GM21360 (cell line): ENCODE measurements around the gene SETMAR.

ENCODE experiments used
- ATAC-seq: cut with Tn5 transposase; IDR thresholded peaks from one replicate; pipeline ENCODE4 v1.9.1; 2021; ENCODE audit warnings: mild to moderate bottlenecking, moderate library complexity; ENCODE audit not compliant: unreplicated experiment

Gene SETMAR

DNA sequence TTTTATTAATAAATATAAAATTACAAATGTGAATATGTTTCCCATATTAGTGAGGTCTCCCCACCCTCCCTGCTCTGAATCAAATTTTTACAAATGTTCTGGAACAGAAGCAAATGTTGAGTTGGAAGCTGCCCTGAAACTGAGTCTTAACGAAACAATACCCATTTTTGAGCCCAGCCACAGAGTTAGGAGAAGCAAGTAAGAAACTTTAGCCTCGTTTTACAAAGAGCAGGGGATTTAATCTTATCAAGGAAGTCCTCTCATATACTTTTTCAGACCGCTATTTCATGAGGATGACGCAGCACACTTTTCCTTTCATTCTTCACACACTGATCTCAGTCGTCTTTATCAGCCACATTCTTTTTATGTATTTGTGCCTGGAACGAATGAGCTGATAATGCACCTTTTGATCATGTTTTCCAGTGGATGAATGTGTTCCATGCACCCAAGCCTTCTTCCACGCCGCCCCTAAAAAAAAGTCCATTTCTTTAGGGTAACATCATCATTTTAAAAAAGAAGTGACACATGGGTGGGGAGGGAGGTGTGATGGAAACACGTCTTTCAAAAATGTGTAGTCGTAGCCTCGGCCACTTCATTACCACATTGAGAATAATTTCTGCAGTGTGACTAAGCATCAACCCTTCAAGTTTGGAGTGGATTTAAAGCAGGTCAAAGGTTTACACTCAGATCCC is 48.1 kb downstream of the SETMAR start:
- peak; percentile 32 for ATAC-seq

DNA sequence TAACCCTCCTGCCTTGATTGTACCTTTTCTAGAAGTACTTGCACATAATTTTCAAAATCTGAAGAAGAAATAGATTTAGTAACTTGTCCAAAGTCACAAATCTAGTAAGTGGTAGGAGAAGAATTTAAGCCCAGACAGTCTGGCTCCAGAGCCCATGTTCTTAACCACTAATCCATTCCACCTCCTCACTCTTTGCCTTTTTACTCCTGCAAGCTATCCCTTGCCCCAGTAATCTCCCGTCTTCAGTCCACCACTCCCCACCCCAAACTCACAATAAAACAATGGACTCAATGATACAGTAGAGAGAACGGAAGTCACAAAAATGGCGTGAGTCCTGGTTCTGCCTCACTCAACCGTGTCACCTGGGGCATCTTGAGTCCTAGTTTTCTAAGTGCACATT is 48.7 kb downstream of the SETMAR start:
- ATAC-seq, result no peak

DNA sequence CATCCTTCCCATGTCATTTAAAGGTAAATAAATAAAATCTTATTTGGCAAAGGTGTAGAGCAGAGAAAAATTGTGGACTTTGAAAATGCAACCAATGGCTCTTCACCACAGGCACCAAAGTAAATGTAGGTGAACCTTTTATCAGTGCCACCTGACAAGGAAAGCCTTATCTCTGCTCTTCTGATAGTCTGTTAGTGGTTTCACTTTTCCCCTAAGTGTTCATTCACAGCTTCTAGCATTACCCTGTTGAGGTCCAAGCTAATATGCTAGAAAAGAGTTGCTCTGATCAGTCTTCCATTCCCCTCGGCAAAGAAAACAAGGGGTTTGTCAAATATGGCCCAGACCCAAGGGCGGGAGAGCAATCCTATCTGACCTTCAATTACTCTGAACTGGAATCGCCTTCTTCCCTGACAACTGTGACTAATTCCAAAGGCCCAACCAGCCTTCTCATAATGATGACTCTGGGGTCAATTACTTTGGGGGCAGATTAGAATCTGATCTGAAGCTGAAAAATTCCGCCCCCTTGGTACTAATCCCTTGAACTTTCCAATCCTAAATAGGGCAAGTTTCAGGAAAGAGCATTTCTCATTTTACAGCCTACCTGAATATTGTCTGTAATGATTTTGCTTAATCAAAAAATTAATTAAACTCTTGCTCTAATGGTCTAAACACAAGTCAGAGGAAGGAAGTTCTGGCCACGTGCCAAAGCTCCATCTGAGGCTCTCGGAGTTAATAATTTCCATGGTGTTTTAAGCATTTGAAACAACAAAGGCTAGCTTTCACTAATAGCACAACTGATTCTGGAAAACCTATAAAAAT is 52.4 kb downstream of the SETMAR start:
- no peak for ATAC-seq

- ATAC-seq, result no peak
Measured at GRCh38 chr3:4356220-4356540, 53.0 kb downstream of the SETMAR start.

- ATAC-seq, result no peak
Measured at GRCh38 chr3:4356546-4357410, 53.6 kb downstream of the SETMAR start.

GRCh38 chr3:4358273-4358672 is 55.1 kb downstream of the SETMAR start:
- ATAC-seq, result no peak

DNA sequence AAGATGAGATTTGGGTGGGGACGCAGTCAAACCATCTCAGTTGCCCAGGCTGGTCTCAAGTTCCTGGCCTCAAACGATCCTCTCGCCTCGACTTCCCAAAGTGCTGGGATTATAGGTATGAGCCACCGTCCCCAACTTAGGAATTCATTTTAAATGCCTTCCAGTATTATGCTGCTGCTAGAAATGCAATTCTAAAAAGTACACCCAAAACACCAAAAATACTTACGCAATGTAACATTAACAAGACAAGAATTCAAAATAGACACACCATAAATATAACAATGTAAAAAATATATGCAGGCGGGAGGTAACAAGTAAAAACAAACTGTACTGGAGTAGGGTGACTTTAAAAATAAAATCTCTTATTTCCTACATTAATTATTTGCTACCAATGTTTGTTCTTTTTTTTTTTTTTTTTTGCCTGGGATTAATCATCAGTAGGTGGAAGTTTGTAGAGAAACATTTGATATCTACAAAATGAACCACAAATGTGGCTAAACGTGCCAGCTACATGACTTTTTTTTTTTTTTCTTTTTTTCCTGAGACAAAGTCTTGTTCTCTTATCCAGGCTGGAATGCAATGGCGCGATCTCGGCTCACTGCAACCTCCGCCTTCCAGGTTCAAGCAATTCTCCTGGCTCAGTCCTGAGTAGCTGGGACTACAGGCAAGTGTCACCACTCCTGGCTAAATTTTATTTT is 56.8 kb downstream of the SETMAR start:
- no peak for ATAC-seq

DNA sequence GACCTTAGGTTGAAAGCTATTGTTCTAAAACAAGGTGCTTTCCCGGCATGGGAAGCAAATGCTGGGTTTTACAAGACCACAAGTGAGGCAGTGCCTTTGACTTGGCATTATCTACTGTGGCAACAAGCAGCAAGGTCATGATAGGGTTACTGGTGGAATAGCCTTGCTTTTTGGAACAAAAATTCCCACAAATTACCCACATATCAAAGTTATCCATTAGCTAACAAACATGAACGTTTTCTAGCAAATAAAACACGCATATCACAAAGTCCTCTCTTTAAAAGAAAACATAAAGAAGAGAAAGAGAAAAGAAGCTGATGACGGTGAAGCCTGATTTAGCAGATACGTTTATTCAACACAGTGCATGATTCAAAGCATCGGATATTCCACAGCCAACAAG is 57.6 kb downstream of the SETMAR start:
- ATAC-seq, result no peak

DNA sequence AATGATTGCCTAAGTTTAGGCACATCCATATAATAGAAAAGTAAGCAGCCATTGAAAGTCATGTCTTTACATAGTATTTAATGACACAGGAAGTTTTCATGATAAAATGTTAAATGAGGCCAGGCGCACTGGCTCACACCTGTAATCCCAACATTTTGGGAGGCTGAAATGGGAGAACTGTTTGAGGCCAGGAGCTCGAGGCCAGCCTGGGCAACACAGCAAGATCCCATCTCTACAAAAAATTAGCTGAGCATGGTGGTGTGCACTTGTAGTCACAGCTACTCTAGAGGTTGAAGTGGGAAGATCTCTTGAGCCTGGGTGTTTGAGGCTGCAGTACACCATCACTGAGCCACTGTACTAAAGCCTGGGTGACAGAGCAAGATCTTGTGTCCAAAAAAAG is 59.4 kb downstream of the SETMAR start:
- ATAC-seq, result no peak
